OCI-LY1 (cell line): ENCODE results near the gene PLD1.

ENCODE experiments used
- H2AFZ ChIP-seq: fragments of 200-600 bp; sonication (generic), shearing (Covaris generic); 2 replicates; pipeline ENCODE4 v1.6.0; 2014; ENCODE audit warnings: antibody characterized with exemption, mild to moderate bottlenecking, low read length
- H3F3A ChIP-seq: fragments of 200-600 bp; sonication (generic), shearing (Covaris generic); 2 replicates; pipeline ENCODE4 v1.6.0; 2014; ENCODE audit warnings: mild to moderate bottlenecking, antibody characterized with exemption, low read length, moderate library complexity; ENCODE audit not compliant: insufficient read depth
- H3K27ac ChIP-seq: fragments of 200-600 bp; sonication (generic); 2 replicates; pipeline ENCODE4 v1.5.1; 2014; ENCODE audit warnings: low read length, mixed run types, mild to moderate bottlenecking, low read depth; ENCODE audit not compliant: poor library complexity, severe bottlenecking
- H3K27me3 ChIP-seq: fragments of 200-600 bp; sonication (generic); 2 replicates; pipeline ENCODE4 v1.6.0; 2014; ENCODE audit warnings: antibody characterized with exemption, mild to moderate bottlenecking, low read length, moderate library complexity; ENCODE audit not compliant: insufficient read depth
- H3K36me3 ChIP-seq: fragments of 200-600 bp; sonication (generic); 2 replicates; pipeline ENCODE4 v1.6.1; 2014; ENCODE audit warnings: mild to moderate bottlenecking, antibody characterized with exemption, low read length, moderate library complexity, mixed read lengths; ENCODE audit not compliant: insufficient read depth
- H3K4me1 ChIP-seq: fragments of 200-600 bp; sonication (generic); 2 replicates; pipeline ENCODE4 v1.5.1; 2014; ENCODE audit warnings: mild to moderate bottlenecking, low read length, moderate library complexity; ENCODE audit not compliant: insufficient read depth, severe bottlenecking
- H3K4me2 ChIP-seq: fragments of 200-600 bp; sonication (generic), shearing (Covaris generic); 2 replicates; pipeline ENCODE4 v1.6.1; 2014; ENCODE audit warnings: low read length
- H3K4me3 ChIP-seq: fragments of 200-600 bp; sonication (generic); 2 replicates; pipeline ENCODE4 v1.5.1; 2014; ENCODE audit warnings: low read length, low read depth, mild to moderate bottlenecking, mixed read lengths; ENCODE audit not compliant: poor library complexity, severe bottlenecking
- H3K79me2 ChIP-seq: fragments of 200-600 bp; shearing (Covaris generic); 2 replicates; pipeline ENCODE4 v1.6.1; 2016; ENCODE audit warnings: mixed run types, low read length, mixed read lengths; ENCODE audit not compliant: insufficient read depth
- H3K9ac ChIP-seq: fragments of 200-600 bp; sonication (generic), shearing (Covaris generic); 2 replicates; pipeline ENCODE4 v1.6.1; 2014; ENCODE audit warnings: mild to moderate bottlenecking, low read length, mixed read lengths
- H3K9me2 ChIP-seq: fragments of 200-600 bp; sonication (generic), shearing (Covaris generic); 2 replicates; pipeline ENCODE4 v1.6.1; 2014; ENCODE audit warnings: low read depth, mild to moderate bottlenecking, low read length, mixed read lengths
- H3K9me3 ChIP-seq: fragments of 200-600 bp; shearing (Covaris generic); 2 replicates; pipeline ENCODE4 v1.6.1; 2014; ENCODE audit warnings: low read length, mixed read lengths
- H4K20me1 ChIP-seq: fragments of 200-600 bp; sonication (generic), shearing (Covaris generic); 2 replicates; pipeline ENCODE4 v1.6.0; 2016; ENCODE audit warnings: mild to moderate bottlenecking, low read length; ENCODE audit not compliant: insufficient read depth
- EZH2 ChIP-seq: fragments of 200-600 bp; sonication (generic), shearing (Covaris generic); IDR thresholded peaks from 2 replicates; pipeline ENCODE4 v1.8.0; 2017; ENCODE audit warnings: borderline replicate concordance, mixed run types, mild to moderate bottlenecking, antibody characterized with exemption, low read length, moderate library complexity, mixed read lengths
- TF ChIP-seq, protein P1 (sequence below): fragments of 200-600 bp; sonication (generic), shearing (Covaris generic); IDR thresholded peaks from 2 replicates; pipeline ENCODE4 v1.5.1; 2017; ENCODE audit warnings: mild to moderate bottlenecking, antibody characterized with exemption, low read length, moderate library complexity, mixed read lengths

Gene PLD1

DNA sequence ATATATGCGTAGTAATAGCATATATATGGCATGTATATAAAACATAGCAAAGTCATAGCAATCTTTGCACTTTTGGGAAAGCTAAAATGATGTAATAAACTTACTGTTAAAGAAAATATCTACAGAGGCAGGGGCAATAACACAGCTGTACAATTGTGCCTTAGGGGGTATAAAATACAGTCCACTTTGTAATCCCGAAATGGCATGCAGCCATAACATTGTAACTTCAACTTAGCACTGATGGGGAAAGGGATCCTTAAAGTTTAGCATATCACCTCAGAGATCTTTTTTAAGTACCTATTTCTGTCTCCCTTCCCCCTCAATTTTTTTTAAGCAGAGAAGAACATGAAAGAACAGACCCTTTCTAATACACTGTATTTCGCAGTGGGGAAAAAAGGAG lies 40.8 kb downstream of the PLD1 start:
- Histone ChIP-seq H3K4me2 (no peak overlapping the region), H3K27ac (no peak overlapping the region), H3K9ac (no peak overlapping the region), H3K79me2 (no peaks in the 10 kb centered on the region), H2AFZ (no peak overlapping the region), H3K4me3 (no peak overlapping the region), H4K20me1 (no peaks in the 10 kb centered on the region), H3F3A (no peaks in the 10 kb centered on the region), H3K9me3 (no peaks in the 10 kb centered on the region), H3K9me2 (no peaks in the 10 kb centered on the region), H3K4me1 (no peaks in the 10 kb centered on the region), H3K36me3 (no peaks in the 10 kb centered on the region), H3K27me3 (no peaks in the 10 kb centered on the region)
- TF ChIP-seq, protein P1, sequence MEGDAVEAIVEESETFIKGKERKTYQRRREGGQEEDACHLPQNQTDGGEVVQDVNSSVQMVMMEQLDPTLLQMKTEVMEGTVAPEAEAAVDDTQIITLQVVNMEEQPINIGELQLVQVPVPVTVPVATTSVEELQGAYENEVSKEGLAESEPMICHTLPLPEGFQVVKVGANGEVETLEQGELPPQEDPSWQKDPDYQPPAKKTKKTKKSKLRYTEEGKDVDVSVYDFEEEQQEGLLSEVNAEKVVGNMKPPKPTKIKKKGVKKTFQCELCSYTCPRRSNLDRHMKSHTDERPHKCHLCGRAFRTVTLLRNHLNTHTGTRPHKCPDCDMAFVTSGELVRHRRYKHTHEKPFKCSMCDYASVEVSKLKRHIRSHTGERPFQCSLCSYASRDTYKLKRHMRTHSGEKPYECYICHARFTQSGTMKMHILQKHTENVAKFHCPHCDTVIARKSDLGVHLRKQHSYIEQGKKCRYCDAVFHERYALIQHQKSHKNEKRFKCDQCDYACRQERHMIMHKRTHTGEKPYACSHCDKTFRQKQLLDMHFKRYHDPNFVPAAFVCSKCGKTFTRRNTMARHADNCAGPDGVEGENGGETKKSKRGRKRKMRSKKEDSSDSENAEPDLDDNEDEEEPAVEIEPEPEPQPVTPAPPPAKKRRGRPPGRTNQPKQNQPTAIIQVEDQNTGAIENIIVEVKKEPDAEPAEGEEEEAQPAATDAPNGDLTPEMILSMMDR, result no peak
- no peak for TF ChIP-seq EZH2

DNA sequence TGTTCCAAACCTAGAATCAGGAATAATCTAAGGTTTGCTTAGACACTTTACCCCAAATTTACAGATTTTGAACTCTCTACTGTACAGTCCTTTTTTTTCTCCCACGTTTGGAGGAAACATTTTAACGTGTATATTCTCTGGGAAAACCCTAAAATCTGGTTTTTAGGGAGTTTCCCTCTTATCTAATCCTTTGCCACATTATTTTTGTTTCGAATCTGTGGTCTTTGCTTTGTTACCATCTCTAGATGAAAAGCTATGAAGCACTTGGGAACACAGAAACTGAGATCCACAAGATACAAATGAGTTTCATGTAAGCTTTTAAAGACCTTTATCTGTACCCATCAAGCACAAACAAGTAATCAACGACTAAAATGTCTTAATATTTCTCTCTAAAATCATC lies 41.3 kb downstream of the PLD1 start:
- TF ChIP-seq, protein P1, result no peak
- no peak for TF ChIP-seq EZH2
- Histone ChIP-seq H2AFZ (no peak overlapping the region), H3F3A (no peaks in the 10 kb centered on the region), H3K79me2 (no peaks in the 10 kb centered on the region), H3K36me3 (no peaks in the 10 kb centered on the region), H3K9ac (no peak overlapping the region), H3K9me2 (no peaks in the 10 kb centered on the region), H3K4me3 (no peak overlapping the region), H4K20me1 (no peaks in the 10 kb centered on the region), H3K9me3 (no peaks in the 10 kb centered on the region), H3K27me3 (no peaks in the 10 kb centered on the region), H3K27ac (no peak overlapping the region), H3K4me1 (no peaks in the 10 kb centered on the region), H3K4me2 (no peak overlapping the region)

DNA sequence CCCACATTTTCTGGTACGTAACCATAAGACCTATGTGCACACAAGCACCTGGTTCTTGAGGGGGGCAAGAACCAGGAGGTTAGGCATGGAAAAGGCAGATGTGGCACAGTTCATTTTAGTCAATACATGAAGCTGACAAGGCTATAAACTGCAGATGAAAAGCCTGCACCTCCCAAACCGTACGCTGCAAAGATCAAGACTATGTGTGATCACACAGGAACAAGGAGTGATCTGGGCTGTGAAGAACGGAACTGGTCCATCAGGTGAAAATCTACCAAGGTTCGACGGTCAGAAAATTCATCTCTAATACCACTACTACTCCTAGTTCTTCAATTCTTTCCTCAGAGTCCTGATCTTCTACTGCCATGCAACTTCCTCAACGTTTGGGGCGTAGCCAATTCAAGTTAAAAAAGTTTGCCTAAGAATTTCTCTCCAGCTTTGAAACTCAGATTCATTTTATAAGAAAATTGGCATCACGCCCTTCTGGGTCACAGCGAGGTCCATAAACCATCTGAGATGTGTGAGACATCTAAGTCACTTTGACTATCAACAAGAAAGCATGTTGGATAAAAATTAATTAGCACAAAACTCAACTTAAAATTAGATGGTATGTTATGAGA lies 41.9 kb downstream of the PLD1 start:
- no peak overlapping the region for H2AFZ ChIP-seq
- no peak for TF ChIP-seq EZH2
- TF ChIP-seq, protein P1, result no peak

More for the DNA sequence above, 41.9 kb downstream of the PLD1 start:
- H3K4me3 ChIP-seq, result no peak overlapping the region
- H3F3A ChIP-seq, result no peaks in the 10 kb centered on the region
- no peak overlapping the region for H3K4me2 ChIP-seq
- no peaks in the 10 kb centered on the region for H3K4me1 ChIP-seq
- no peak overlapping the region for H3K27ac ChIP-seq
- no peaks in the 10 kb centered on the region for H3K36me3 ChIP-seq
- H3K27me3 ChIP-seq, result no peaks in the 10 kb centered on the region
- no peaks in the 10 kb centered on the region for H3K9me2 ChIP-seq
- no peaks in the 10 kb centered on the region for H3K79me2 ChIP-seq
- no peaks in the 10 kb centered on the region for H3K9me3 ChIP-seq
- no peak overlapping the region for H3K9ac ChIP-seq
- no peaks in the 10 kb centered on the region for H4K20me1 ChIP-seq
